NCI-H345 (cell line): Measurements from ENCODE around the gene TMEM250.

Experiments used
- DNase-seq: peaks from one replicate; lab custom pipeline; 2025; lab: John Stamatoyannopoulos, UW

Gene TMEM250

DNA sequence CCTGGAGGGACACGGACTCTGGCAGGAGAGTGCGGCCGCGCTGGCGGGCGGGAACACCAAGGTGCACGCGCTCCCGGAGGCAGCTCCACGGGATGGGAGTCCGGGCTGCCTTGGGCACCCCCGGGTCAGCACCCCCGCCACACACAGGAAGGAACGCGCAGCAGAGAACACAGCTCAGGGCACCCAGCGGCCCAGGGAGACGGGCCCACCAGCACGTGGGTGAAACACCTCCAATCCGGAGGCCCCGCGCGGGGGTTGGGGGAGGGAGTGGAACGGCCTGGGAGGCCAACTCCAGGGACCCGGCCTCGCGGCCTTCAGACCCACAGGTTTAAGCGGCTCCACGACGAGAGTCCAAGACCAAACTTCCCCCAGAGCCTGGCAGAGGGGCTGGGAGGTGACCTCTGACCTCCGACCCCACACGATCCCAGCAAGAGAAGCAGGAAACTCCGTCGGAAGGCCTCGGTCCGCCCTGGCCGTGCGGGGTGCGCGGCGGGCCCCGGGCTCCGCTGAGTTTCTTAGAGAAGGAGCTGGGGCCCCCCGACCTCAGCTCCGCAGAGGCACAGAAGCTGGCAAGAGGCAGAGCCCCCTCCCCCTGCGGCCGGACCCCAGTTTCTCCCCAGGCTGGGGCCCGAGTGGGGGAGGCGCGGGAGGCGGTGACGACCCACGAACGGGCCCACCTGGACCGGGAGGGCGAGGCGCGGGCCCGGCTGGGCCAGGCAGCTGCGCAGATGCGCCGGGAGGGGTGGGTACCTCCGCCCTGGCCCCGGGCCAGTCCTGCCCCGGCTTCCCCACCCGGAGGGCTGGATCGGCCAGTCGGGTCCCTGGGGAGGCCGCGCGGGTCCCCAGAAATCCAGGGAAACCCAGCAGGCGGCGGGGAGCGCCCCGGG is 24.4 kb downstream of the TMEM250 start:
- DNase-seq, result no peak

DNA sequence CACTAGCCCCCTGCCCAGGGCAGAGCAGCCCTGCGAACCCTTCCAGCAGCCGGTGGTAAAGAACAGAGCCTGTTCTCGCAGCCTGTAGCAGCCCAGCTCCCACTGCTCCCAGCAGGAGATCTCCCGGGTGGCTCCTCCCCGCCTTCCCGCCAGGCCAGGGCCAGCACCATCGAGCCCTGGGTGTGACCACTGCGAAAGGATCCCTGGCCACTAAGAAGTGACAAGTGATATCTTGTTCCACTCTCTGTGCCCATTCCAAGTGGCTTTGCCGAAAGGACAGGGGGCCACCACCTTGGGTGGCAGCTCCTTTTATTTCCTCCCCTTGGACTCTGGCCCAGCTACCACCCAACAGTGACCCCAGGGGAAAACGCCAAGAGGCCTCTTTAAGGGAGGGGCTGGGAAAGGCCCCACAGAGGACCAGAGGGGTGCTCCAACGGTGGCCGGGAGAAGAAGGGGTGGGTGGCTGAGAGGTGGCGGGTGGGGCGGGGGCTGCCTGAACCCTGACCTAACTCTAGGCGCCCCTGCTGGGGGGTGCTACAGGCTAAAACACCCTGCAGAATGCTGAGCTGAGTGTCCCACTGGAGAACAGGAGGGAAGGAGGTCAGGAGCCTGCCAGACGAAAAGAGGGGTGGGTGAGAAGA is 25.2 kb downstream of the TMEM250 start:
- DNase-seq, result no peak

DNA sequence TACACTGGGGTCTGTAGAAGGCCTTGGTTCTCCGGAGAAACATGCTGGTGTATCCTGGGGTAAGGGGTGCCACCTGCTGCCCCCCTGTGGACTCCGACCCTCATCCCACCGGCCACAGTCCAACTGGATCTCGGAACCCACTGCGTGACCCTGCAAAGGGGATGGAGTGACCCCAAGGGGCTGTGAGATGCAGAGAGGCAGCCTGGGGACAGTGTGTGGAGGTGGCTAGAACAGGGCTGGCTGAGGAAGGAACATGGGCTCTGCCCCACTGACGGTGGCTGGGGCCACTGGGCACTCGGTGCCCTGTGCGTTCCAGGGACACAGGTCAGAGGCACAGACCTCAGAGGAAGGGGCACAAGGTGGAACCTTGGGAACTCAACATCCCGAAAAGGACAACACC is 25.9 kb downstream of the TMEM250 start:
- no peak for DNase-seq

DNA sequence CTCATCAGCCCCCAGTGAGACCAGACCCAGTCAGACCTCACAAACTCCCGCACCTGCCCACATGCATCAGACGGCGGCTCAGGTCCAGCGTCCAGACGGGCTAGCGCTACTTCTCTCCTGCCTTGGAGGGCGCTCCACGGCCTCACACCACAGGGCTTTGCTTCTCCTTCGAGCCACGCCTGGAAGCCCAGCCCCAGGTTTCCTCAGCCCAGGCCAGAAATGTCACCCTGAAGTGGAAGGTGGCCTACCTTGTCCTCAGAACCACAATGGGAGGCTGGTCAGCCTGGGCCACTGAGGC is 26.4 kb downstream of the TMEM250 start:
- DNase-seq, result no peak

DNA sequence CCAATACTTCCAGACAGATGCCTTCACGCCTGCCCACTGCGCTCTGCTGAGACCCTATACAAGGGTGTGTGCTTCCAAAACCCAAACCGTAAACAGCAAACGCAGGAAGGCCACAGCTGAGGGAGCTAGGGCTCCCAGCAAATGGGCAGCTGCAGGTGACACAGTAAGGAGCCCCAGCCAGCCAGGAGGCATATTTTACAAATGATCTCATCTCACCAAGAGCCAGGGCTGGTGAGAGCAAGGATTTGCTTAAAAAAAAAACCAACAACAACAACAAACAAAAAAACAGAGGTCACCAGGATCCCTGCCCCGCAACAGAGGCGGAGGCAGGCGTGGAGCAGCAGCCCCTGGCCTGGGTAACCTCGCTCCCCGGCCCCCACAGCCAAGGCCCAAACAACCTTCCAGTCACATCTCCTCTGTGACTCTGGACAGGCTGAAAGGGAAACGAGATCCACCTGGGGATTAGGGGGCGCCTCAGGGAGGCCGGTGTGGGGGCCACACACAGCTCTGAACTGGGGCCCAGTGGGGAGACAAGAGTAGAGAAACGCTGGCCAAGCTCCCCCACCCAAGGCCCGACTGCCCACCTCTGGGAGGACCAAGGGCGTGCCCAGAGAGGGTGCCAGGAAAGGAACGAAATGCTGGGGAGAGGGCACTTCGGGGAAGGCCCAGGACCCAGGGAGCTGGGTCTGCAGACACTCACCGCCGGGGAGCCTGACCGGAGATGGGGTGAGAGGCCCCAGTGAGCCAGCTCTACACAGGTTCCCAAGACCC is 26.9 kb downstream of the TMEM250 start:
- no peak for DNase-seq

DNA sequence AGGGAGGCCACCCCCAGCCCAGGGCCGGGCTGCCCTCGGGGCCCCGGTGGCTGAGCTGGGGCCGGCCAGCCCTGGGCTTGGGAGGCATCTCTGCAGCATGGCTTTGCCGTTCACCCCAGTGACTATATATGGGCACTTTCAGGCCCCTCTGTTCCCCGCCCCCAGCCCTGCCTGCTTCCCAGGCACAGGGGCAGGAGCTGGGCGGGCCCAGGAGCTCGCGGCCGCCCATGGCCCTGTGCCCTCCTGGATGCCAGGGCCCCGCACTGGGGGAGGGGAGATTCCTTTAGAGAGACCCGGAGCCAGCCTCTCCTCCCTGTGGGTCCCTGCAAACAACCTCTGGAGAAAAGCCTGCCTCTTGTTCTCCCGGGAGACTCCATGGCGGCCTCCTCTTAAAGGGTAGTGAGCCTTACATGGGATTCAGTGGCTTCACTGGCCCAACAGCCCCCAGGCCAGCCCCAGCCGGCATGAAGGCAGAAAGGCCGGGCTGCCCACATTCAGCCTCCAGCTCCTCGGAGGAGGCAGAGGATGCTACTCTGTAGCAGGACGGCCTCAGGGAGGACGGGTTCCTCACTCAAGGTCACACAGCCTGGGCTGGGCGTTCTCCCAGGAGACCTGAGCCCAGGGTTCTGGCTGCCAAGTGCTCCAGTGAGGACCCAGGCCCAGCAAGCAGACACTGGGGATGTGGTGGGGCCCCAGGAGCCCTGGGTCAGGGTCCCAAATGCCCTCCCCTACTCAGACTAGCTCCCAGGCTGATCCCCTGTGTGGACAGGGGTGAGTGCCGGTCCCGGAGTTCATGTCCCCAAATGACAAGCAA is 27.7 kb downstream of the TMEM250 start:
- DNase-seq, result no peak

DNA sequence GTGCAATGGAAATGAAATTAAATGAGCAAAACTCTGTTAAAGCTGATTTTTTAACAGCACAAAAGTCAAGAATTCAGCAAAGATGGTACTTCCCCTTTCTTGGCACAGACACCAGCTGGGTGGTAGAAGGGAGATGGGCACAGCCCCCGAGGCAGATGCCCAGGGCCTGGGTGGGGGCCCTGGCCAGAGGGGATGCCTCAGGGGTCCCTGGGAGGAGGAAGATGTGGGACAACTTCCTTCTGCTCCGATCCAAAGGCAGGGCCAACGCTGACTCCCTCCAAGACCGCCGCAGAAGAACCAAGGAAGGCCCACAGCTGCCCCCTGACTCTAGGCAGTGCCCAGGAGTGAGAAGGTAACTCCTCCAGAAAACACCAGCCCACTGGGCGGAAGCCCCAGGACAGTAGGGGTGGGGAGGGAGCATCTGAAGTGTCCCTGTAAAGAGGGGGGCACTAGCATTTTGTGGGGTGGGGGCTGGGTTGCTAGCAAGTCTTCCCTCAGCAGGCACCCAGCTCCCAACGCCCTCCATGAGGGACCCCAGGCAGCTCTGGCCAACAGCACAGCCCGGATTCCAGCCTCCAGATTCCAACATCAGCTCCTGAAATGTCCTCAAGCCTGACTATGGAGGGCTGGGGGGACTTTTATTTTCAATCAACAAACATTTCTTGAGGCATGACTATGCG is 28.5 kb downstream of the TMEM250 start:
- DNase-seq, result no peak

DNA sequence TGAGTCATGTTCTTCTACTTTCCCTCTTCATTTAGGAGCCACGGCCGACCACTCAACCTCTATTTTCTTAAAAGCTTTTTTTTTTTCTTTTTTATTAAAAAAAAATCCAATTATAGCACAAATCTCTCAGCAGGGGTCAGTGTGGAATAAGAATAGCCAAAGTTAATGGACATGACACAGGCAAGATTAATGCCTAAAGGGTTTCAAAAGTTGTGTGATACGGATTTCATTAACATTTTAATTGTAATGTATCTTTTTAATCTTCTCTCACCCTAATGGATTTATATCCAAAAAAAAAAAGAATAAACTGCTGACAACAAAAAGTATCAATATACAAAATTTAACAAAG is 29.0 kb downstream of the TMEM250 start:
- no peak for DNase-seq

DNA sequence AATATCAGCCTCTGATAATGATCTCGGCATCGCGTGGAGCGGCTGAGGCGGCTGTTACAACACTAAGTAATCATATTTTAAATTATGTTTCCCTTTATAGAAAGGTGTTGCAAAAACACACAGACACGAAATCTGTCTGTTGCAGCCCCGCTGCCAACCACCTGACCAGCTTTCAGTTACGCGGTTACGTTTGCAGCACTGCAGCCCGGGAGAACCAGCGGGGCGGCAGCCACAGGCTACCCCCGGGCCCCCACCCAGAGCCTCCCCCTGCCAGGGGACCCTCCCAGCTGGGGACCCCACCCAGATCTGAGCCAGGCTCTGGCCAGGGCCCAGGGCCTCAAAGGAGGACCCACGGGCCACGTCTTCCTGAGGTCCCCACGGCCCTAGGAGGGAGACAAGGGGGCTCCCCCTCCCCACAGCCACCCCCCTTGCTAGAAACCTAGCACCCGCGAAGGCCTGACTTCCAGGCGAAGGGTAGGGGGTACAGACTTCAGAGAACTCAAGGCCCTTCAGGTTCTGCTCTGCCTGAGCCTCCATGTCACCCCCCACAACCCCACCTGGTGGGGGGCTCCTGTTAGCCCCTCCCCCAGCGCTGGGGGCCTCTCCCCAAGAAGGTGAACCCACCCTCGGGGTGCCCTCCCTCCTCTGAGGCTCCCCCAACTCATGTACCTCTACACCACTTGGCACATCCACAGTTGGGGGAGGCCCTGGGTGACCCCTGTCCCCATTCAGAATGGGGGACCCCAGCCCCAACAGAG is 29.6 kb downstream of the TMEM250 start:
- no peak for DNase-seq

DNA sequence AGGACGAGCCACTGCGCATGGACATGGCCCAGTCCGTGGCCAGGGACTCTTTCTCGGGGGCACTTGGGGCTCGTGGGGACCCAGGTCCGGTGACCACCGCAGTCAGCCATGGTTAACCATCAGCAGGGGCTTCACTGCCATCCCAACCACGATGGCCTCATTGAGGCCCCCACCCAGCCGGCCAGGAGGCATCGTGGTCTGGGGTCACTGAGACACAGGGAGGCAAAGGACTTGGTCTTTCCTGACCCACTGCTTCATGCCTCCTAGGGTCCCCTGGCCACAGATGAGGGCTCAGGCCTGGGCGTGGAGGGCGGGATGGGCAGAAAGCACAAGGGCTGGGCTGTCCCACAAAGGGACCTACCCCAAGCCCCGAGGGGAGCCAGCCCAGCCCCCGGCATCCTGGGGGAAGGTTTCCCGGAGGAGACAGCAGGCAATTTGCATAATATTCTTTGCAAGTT is 30.2 kb downstream of the TMEM250 start:
- DNase-seq, result no peak

DNA sequence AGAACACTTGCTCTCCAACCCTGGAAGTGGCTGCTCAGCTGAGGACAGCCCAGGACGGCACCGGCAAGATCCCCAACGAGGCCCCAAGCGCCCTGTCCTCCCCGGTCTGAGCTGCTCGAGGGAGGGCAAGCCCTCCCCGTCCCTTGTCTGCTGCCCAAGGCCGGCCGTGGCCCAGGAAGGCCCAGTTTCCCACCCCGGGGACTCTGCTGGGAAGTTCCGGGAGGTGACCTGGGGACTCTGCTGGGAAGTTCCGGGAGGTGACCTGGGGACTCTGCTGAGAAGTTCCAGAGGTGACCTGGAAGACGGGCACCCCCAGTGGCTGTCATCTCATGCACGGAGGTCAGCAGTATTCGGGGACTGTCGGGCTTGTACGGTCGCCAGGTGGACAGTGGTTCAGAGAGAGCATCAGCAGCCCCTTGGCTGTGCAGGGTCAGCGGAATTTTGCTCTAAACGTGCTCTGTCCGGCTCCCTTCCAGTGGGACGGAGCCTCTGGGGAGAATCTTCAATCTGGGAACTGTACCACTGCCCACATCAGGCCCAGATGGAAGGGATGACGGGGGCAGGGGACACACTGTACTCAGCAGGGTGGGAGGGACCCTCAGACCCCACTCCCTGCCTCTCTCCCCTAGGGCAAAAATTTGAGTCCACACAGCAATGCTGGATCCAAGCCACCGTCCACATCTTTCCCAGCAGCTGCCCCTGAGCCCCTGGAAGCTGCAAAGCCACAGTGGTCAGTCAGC is 30.8 kb downstream of the TMEM250 start:
- no peak for DNase-seq

DNA sequence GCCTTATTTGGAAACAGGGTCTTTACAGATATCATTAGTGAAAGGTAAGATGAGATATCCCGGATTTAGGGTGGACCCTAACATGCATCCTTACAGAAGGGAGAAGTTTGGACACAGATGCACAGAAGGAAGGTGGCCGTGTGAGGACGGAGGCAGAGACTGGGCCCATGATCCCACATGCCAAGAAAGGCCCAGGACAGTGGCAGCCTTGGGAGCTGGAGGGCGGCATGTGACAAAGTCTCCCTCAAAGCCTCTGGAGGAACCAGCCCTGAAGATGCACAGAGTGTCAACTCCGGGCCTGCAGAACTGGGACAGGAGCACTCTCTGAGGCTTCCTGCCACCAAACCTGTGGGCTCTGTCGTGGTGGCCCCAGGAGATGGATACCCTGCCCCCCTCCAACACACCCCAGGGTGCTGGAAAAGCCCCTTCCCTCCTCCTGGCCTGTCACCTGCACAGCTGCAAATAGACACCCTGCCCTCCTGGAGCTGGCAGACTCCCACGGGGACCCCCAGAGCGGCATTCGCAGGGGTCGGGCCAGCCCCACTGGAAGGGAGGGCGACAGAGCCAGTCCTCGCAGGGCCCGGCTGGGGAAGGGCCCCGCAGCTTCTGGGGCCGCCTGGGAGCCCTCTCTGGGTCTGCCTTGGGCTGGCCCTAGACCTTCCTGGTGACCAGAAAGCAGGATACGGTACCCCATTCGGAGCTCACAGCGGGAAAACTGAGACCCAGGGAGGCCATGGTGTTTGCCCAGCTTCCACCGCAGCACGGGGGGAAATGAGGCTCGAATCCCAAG is 31.5 kb downstream of the TMEM250 start:
- DNase-seq, result no peak

DNA sequence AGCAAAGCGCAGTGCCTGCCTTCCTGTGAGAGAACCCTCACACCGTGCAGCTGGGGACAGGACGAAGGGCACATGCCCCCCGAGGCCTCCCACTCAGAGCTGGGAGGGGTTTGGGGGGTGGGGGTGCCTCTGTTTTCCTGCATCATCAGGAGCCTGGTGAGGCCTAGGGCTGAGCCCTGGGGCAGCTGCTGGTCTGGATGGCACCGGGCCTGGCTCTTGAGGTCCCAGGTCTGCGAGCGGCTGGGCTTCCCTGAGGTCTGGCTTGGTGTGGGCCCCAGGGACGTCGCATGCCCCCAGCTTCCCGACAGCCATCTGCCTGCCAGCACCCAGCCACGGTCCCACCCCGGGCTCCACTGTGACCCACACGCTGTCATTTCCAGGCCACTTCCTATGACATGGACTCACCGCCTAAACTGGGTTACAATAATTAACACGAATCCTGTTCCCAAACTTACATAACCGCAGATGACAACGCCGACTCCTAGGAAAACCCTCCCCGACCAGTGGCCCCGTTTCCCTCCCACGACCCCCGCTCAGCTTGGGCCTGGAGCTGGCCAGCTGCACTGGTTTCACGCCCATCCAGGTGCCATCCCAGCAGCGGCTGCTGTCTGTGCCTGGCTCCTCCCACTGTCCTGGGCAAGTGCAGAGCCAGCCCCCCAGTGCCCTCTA is 32.3 kb downstream of the TMEM250 start:
- DNase-seq, result no peak

DNA sequence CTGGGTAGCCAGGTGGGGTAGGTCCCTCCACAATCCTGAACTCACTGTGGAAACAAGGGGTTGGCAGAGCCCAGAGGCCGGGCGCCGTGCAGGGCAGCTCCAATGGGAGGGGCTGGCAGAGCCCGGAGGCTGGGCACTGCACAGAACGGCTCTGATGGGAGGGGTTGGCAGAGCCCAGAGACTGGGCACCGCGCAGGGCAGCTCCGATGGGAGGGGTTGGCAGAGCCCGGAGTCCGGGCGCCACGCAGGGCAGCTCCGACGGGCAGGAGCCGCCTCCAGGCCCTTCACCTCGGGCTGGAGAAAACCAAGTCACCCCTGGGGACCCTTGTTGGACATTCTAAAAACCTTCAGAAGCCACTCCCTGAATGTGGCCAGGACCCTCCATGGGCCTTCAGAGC is 32.9 kb downstream of the TMEM250 start:
- no peak for DNase-seq

DNA sequence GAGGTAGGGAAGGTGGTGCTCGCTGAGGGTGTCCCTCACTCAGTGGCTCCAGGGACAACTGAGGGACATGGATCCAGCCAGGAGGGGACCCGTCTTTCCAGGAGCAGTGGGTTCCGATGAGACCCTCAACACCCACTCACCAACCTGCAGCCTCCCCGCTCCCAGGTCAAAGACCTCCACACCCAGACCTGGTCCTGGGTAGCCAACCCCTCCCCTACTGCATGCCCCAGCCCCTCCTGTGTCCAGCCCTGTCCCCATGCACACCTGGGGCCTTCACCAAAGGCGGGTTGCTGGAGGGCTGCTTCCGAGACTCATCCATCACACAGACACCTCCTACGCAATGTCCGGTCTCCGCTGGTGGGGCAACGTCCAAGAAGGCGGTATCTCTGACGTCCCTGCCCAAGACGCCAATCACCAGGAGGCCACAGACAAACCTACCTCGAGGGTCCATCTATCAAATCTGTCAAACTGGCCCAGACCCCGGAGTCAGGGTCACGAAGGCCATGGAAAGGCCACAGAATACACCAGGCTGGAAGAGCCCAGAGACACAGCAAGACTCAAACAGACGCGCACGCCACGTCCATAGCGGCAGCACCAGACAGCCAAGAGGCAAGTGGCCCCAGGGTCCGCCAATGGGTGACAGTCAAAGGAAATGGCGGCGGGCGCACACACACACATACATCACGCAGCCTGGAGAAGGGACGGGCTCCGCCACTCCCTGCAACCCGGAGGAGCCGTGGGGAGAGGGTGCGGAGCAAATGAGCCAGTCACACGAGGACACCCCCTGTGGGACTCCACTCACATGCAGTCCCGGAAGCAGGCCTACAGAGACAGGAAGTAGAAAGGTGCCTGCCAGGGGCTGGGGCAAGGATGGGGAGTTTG is 34.4 kb downstream of the TMEM250 start:
- no peak for DNase-seq

DNA sequence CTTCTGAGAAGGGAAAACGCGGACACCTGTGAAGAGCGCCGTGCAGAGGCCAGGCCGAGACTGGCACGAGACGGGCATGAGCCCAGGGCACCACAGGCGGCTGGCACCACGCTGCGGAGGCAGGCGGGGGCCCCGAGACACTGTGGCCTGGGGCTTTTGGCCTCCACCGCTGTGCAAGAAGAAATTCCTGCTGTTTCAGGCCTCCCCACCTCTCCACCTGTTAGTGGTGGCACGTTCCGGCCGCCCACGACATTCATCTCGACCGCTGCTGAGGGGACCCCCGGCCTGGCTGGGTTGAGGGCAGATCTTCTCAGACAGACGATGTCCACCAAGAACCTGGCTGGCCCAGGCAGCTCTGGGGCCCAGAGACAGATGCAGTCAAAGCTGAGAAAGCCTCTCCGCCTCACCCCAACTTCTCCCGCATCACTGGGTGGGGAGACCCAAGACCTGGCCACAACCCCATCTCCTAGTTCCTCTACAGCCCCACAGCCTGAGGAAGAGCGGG is 35.1 kb downstream of the TMEM250 start:
- DNase-seq, result no peak
